NOMO-1 (cell line): ENCODE results near the gene ABHD8.
A peak's percentile ranks its signal among the peaks of the same experiment; 100 is the strongest.

ENCODE experiments used
- DNase-seq, 2 experiments: peaks; one replicate each; lab custom pipeline; 2025; ENCODE audit not compliant: unreplicated experiment in 2 of 2; lab: John Stamatoyannopoulos, UW

The ABHD8 gene

GRCh38 chr19:17323300-17323963, 20.2 kb upstream of the ABHD8 start:
- DNase-seq: no peak

- DNase-seq: no peak
Observed at GRCh38 chr19:17322854-17323253, 19.6 kb upstream of the ABHD8 start.

GRCh38 chr19:17321655-17322489, 18.6 kb upstream of the ABHD8 start:
- DNase-seq: no peak

- no peak for DNase-seq
Observed at GRCh38 chr19:17320435-17320834, 17.2 kb upstream of the ABHD8 start.

GRCh38 chr19:17319473-17320238, 16.4 kb upstream of the ABHD8 start:
- DNase-seq: no peak

- no peak for DNase-seq
Observed at GRCh38 chr19:17318966-17319365, 15.7 kb upstream of the ABHD8 start.

- no peak for DNase-seq
Observed at GRCh38 chr19:17314007-17314593, 10.9 kb upstream of the ABHD8 start.

GRCh38 chr19:17312189-17313113, 9.2 kb upstream of the ABHD8 start:
- DNase-seq: no peak

GRCh38 chr19:17311455-17312188, 8.4 kb upstream of the ABHD8 start:
- DNase-seq: no peak

- peak in 1 of 2 experiments; percentile 15 for DNase-seq
Observed at GRCh38 chr19:17309965-17310461, 6.8 kb upstream of the ABHD8 start.

GRCh38 chr19:17309198-17309964, 6.2 kb upstream of the ABHD8 start, which contains the start of gene DDA1:
DDA1 (plus strand) TSS chr19:17309563; CDS start chr19:17309655, 92 bp downstream.
- DNase-seq: peak; percentile 99

GRCh38 chr19:17307876-17308377, 4.7 kb upstream of the ABHD8 start:
- no peak for DNase-seq

GRCh38 chr19:17306285-17306714, 3.1 kb upstream of the ABHD8 start:
- DNase-seq: no peak

- peak; percentile 98 to 99 for DNase-seq
Observed at GRCh38 chr19:17305517-17306284, 2.5 kb upstream of the ABHD8 start, which contains the start of gene MRPL34. MRPL34 (plus strand) TSS chr19:17305872; CDS start chr19:17305893, 21 bp downstream.

GRCh38 chr19:17305216-17305516, 1.9 kb upstream of the ABHD8 start:
- no peak for DNase-seq

- no peak for DNase-seq
Observed at GRCh38 chr19:17304386-17305215, 1.4 kb upstream of the ABHD8 start.

- no peak for DNase-seq
Observed at GRCh38 chr19:17303940-17304267, 679 bp upstream of the ABHD8 start.
